Transverse colon (tissue), 4 donors: ENCODE measurements around the gene MDGA2. TPM values are rescaled to one million over a fixed set of nuclear protein-coding genes. Genes with fewer than 3 reads are reported as not detected.

ENCODE experiments used
- DNase-seq: peaks from one replicate; pipeline ENCODE4 v3.0.0-alpha.2; 2019
- H3K27ac ChIP-seq, 4 donors: fragments of 200-600 bp; sonication (generic); 2 replicates each; pipeline ENCODE4 v1.5.1; 2016 to 2018; ENCODE audit warnings: inconsistent platforms in 4 of 4
- H3K27me3 ChIP-seq: fragments of 200-600 bp; sonication (generic); 2 replicates; pipeline ENCODE4 v1.5.1; 2017; ENCODE audit warnings: inconsistent platforms
- H3K36me3 ChIP-seq, 4 donors: fragments of 200-600 bp; sonication (generic); 2 replicates each; pipeline ENCODE4 v1.5.1; 2017 to 2019; ENCODE audit warnings: inconsistent platforms in 4 of 4
- H3K4me1 ChIP-seq, 4 donors: fragments of 200-600 bp; sonication (generic); 2 replicates each; pipeline ENCODE4 v1.5.1; 2017 to 2020; ENCODE audit warnings: inconsistent platforms in 4 of 4
- H3K4me3 ChIP-seq, 4 donors: fragments of 200-600 bp; sonication (generic); 1 replicate in 1 of 4; 2 replicates in 3 of 4; pipeline versions ENCODE4 v1.5.1 to v1.6.1; 2017 to 2019; ENCODE audit warnings: inconsistent platforms in 4 of 4
- H3K9me3 ChIP-seq, 2 donors: fragments of 200-600 bp; sonication (generic); 2 replicates each; pipeline ENCODE4 v1.5.1; 2017 to 2019; ENCODE audit warnings: inconsistent platforms in 2 of 2
- CTCF ChIP-seq, 5 experiments: fragments of 200-600 bp in 3 of 5; fragments of 450-650 bp in 2 of 5; sonication (generic) in 3 of 5; IDR thresholded peaks; 1 replicate in 2 of 5; 2 replicates in 3 of 5; pipeline ENCODE4 v1.5.1; 2016 to 2017; ENCODE audit warnings: antibody characterized with exemption in 5 of 5, inconsistent platforms in 3 of 5, mild to moderate bottlenecking in 2 of 5, moderate library complexity in 1 of 5
- EP300 ChIP-seq: sonication (generic); formaldehyde crosslinking; IDR thresholded peaks from one replicate; pipeline ENCODE4 v1.6.1; 2017; ENCODE audit warnings: antibody characterized with exemption, low read depth
- POLR2A ChIP-seq: fragments of 450-650 bp; IDR thresholded peaks from one replicate; pipeline ENCODE4 v1.6.1; 2016; ENCODE audit warnings: antibody characterized with exemption, mild to moderate bottlenecking, moderate library complexity
- POLR2AphosphoS5 ChIP-seq, 3 donors: sonication (generic); formaldehyde crosslinking; IDR thresholded peaks; one replicate each; pipeline ENCODE4 v1.6.1; 2016; ENCODE audit warnings: antibody characterized with exemption in 3 of 3
- WGBS, 2 donors: methylation state at CpG; one replicate each; pipeline ENCODE4 v1.1.5; 2018; ENCODE audit warnings: low coverage in 1 of 2; 5-methylcytosine and 5-hydroxymethylcytosine counted together
- in situ Hi-C, 4 donors: fragments of 200-750 bp; cut with MboI; loops; one replicate each; pipeline versions ENCODE4 v1.15.0 to v1.15.1; 2017; ENCODE audit warnings: low sequenced_read_pairs in 3 of 4, low pct_ligation_motif_present in 1 of 4, low pct_unique_long_range_greater_than_20kb in 1 of 4
- intact Hi-C: fragments of 100-400 bp; cut with DNase I; formaldehyde crosslinking; loops from one replicate; pipeline ENCODE4 v1.15.1; 2023; ENCODE audit warnings: low total_unique reads
- total RNA-seq, 4 donors: library from RNA; depleted of rRNA; stranded (reverse); fragments of >200 nt; gene quantifications; one replicate each; pipeline ENCODE4 v1.1.0, GENCODE V29; 2016

MDGA2 gene
- total RNA-seq, 4 donors from 2014 or later: not detected

GRCh38 chr14:47590767-47591495, 84.5 kb downstream of the MDGA2 start:
- Histone ChIP-seq H3K27me3 (no peaks in the 10 kb centered on the region), H3K36me3 (no peaks in the 10 kb centered on the region), H3K9me3 (no peaks in the 10 kb centered on the region), H3K4me1 (no peaks in the 10 kb centered on the region), H3K4me3 (no peak overlapping the region), H3K27ac (no peak overlapping the region)
- DNase-seq: no peak
- TF ChIP-seq POLR2A: no peak
- TF ChIP-seq EP300: no peak
- no peak for TF ChIP-seq POLR2AphosphoS5 (IDR thresholded peaks at IDR 0.05)
- no peak for TF ChIP-seq CTCF (IDR thresholded peaks at IDR 0.05)
- WGBS, 2 donors: 40 to 50% methylated on average over 2 of the region's 2 CpGs
- intact Hi-C loops (no loop called here), in situ Hi-C loops (no loop called here)

- H3K36me3 ChIP-seq: no peaks in the 10 kb centered on the region
- no peaks in the 10 kb centered on the region for H3K9me3 ChIP-seq
- in situ Hi-C loops: no loop called here
- WGBS, 2 donors: 78 to 85% methylated on average over 7 of the region's 7 CpGs
- DNase-seq: no peak
- no peaks in the 10 kb centered on the region for H3K4me1 ChIP-seq
- H3K4me3 ChIP-seq: no peak overlapping the region
- H3K27me3 ChIP-seq: no peaks in the 10 kb centered on the region
- intact Hi-C loops: no loop called here
- H3K27ac ChIP-seq: no peak overlapping the region
- TF ChIP-seq POLR2A (no peak), CTCF (IDR thresholded peaks at IDR 0.05) (no peak), POLR2AphosphoS5 (IDR thresholded peaks at IDR 0.05) (no peak), EP300 (no peak)
These were observed 90.0 kb downstream of the MDGA2 start for GRCh38 chr14:47585447-47585846.

GRCh38 chr14:47567273-47567672, 108.1 kb downstream of the MDGA2 start:
- no peak for TF ChIP-seq POLR2AphosphoS5 (IDR thresholded peaks at IDR 0.05)
- TF ChIP-seq POLR2A: no peak
- no peak for TF ChIP-seq EP300
- TF ChIP-seq CTCF (IDR thresholded peaks at IDR 0.05): no peak

GRCh38 chr14:47557894-47558293, 117.5 kb downstream of the MDGA2 start:
- no peak for DNase-seq
- no peaks in the 10 kb centered on the region for H3K27me3 ChIP-seq
- 63 to 67% methylated on average over 1 of the region's 1 CpG for WGBS, 2 donors
- no peaks in the 10 kb centered on the region for H3K9me3 ChIP-seq
- intact Hi-C loops: no loop called here
- in situ Hi-C loops: no loop called here
- H3K4me3 ChIP-seq: no peak overlapping the region
- H3K4me1 ChIP-seq: no peaks in the 10 kb centered on the region
- TF ChIP-seq POLR2A (no peak), POLR2AphosphoS5 (IDR thresholded peaks at IDR 0.05) (no peak), EP300 (no peak), CTCF (IDR thresholded peaks at IDR 0.05) (no peak)
- H3K27ac ChIP-seq: no peak overlapping the region
- H3K36me3 ChIP-seq: no peaks in the 10 kb centered on the region

More at GRCh38 chr14:47567273-47567672, 108.1 kb downstream of the MDGA2 start:
- Histone ChIP-seq H3K27me3 (no peaks in the 10 kb centered on the region), H3K9me3 (no peaks in the 10 kb centered on the region), H3K36me3 (no peaks in the 10 kb centered on the region), H3K4me3 (no peak overlapping the region), H3K4me1 (no peaks in the 10 kb centered on the region), H3K27ac (no peak overlapping the region)
- no peak for DNase-seq
- in situ Hi-C loops (no loop called here), intact Hi-C loops (no loop called here)
